Endothelial cell of umbilical vein (primary cell): Measurements from ENCODE around the gene ACSBG1. TPM values are rescaled to one million over a fixed set of nuclear protein-coding genes. Genes with fewer than 3 reads are reported as not detected.

Source experiments
- BruUV-seq: library from RNA; stranded (reverse); fragments of 400-500 nt; replicated peaks from 2 replicates; lab custom pipeline; 2021; lab: Mats Ljungman, UMichigan
- CTCF ChIA-PET: fragments of 300-600, 350-600 bp; sonication (Branson Sonifier 250); formaldehyde crosslinking; loops from one replicate; lab custom pipeline; 2021; ENCODE audit warnings: antibody characterized with exemption, inconsistent platforms; lab: Charles Lee
- POLR2A ChIA-PET: fragments of 300-600, 350-600 bp; sonication (Branson Sonifier 250); formaldehyde crosslinking; loops from one replicate; lab custom pipeline; 2021; ENCODE audit warnings: antibody characterized with exemption, inconsistent platforms; lab: Charles Lee
- DNase-seq: peaks from one replicate; pipeline ENCODE4 v3.0.0-alpha.2; 2011; ENCODE audit warnings: low read depth, low spot score
- FAIRE-seq: peaks from 2 replicates; lab custom pipeline; 2011; peaks lifted over from hg19 to GRCh38; lab: Jason Lieb, UNC
- H2AFZ ChIP-seq: 2 replicates; pipeline ENCODE4 v1.6.0; 2012; ENCODE audit warnings: low read depth, low read length, control low read depth, inconsistent platforms
- H3K27ac ChIP-seq: 2 replicates; pipeline ENCODE4 v1.5.1; 2011; ENCODE audit warnings: low read depth, mild to moderate bottlenecking, control low read depth, low read length, moderate library complexity; ENCODE audit not compliant: insufficient read depth
- H3K27me3 ChIP-seq, 2 experiments: 2 replicates each; pipeline versions ENCODE4 v1.6.0 to v1.6.1; 2011; ENCODE audit warnings: low read length in 2 of 2, mixed read lengths in 1 of 2; ENCODE audit not compliant: control insufficient read depth in 2 of 2, insufficient read depth in 2 of 2
- H3K36me3 ChIP-seq, 2 experiments: 2 replicates in 1 of 2; 3 replicates in 1 of 2; pipeline ENCODE4 v1.5.1; 2011; ENCODE audit warnings: low read length in 2 of 2, mild to moderate bottlenecking in 1 of 2, moderate library complexity in 1 of 2; ENCODE audit not compliant: control insufficient read depth in 2 of 2, insufficient read depth in 2 of 2; ENCODE audit errors: extremely low read depth in 1 of 2
- H3K4me1 ChIP-seq: 3 replicates; pipeline ENCODE4 v1.5.1; 2011; ENCODE audit warnings: mild to moderate bottlenecking, low read length; ENCODE audit not compliant: control insufficient read depth, insufficient read depth; ENCODE audit errors: extremely low read depth
- H3K4me2 ChIP-seq: 2 replicates; pipeline ENCODE4 v1.6.1; 2011; ENCODE audit warnings: low read length, control low read depth, mixed read lengths; ENCODE audit not compliant: insufficient read depth
- H3K4me3 ChIP-seq, 3 experiments: fragments of 200-600 bp in 1 of 3; sonication (generic), shearing (Covaris generic) in 1 of 3; replicated peaks in 1 of 3; 2 replicates each; pipeline ENCODE4 v1.5.1; 2011 to 2016; ENCODE audit warnings: control low read depth in 3 of 3, low read length in 3 of 3, mild to moderate bottlenecking in 2 of 3, inconsistent platforms in 1 of 3, low read depth in 1 of 3, moderate library complexity in 1 of 3; ENCODE audit not compliant: insufficient read depth in 1 of 3
- H3K79me2 ChIP-seq: 2 replicates; pipeline ENCODE4 v1.6.0; 2012; ENCODE audit warnings: low read length, inconsistent platforms; ENCODE audit not compliant: control insufficient read depth, insufficient read depth
- H3K9ac ChIP-seq: replicated peaks from 2 replicates; pipeline ENCODE3; 2011; ENCODE audit warnings: low read length, control low read depth; ENCODE audit not compliant: insufficient read depth; ENCODE audit errors: extremely low read depth
- H3K9me1 ChIP-seq: replicated peaks from 3 replicates; pipeline ENCODE4 v1.6.0; 2011; ENCODE audit warnings: mild to moderate bottlenecking, low read length; ENCODE audit not compliant: control insufficient read depth, insufficient read depth; ENCODE audit errors: extremely low read depth
- H3K9me3 ChIP-seq: replicated peaks from 2 replicates; pipeline ENCODE4 v1.5.1; 2012; ENCODE audit warnings: low read length, inconsistent platforms; ENCODE audit not compliant: control insufficient read depth, insufficient read depth
- H4K20me1 ChIP-seq: replicated peaks from 2 replicates; pipeline ENCODE3; 2011; ENCODE audit warnings: mild to moderate bottlenecking, low read length; ENCODE audit not compliant: control insufficient read depth, insufficient read depth; ENCODE audit errors: extremely low read depth
- CTCF ChIP-seq, 2 donors: IDR thresholded peaks; 1 replicate in 1 of 2; 2 replicates in 1 of 2; pipeline ENCODE4 v1.5.1; 2011; ENCODE audit warnings: low read length in 2 of 2, mild to moderate bottlenecking in 2 of 2, moderate library complexity in 2 of 2, control low read depth in 1 of 2, inconsistent platforms in 1 of 2, low read depth in 1 of 2; ENCODE audit not compliant: insufficient read depth in 1 of 2; ENCODE audit errors: extremely low read depth in 1 of 2
- EZH2 ChIP-seq: IDR thresholded peaks from 2 replicates; pipeline ENCODE4 v1.6.1; 2012; ENCODE audit warnings: borderline replicate concordance, low read depth, mild to moderate bottlenecking, moderate library complexity, low read length, inconsistent platforms; ENCODE audit not compliant: severe bottlenecking
- FOS ChIP-seq: IDR thresholded peaks from 2 replicates; pipeline ENCODE4 v1.6.1; 2011; ENCODE audit warnings: mild to moderate bottlenecking, low read length, moderate library complexity, borderline replicate concordance; ENCODE audit not compliant: insufficient read depth
- GATA2 ChIP-seq: IDR thresholded peaks from 2 replicates; pipeline ENCODE4 v1.7.0; 2011; ENCODE audit warnings: low read depth, mild to moderate bottlenecking, moderate library complexity, mixed read lengths, low read length; ENCODE audit not compliant: insufficient read length, insufficient read depth
- JUN ChIP-seq: IDR thresholded peaks from 2 replicates; pipeline ENCODE4 v1.6.1; 2011; ENCODE audit warnings: borderline replicate concordance, low read depth; ENCODE audit not compliant: insufficient read length, insufficient read depth
- MAX ChIP-seq: IDR thresholded peaks from 2 replicates; pipeline ENCODE4 v1.6.1; 2011; ENCODE audit not compliant: insufficient read depth, insufficient read length
- MYC ChIP-seq: IDR thresholded peaks from one replicate; pipeline ENCODE4 v1.6.1; 2011; ENCODE audit warnings: mild to moderate bottlenecking, low read depth, low read length
- POLR2A ChIP-seq: IDR thresholded peaks from 2 replicates; pipeline ENCODE4 v1.6.1; 2012; ENCODE audit warnings: low read depth, mild to moderate bottlenecking, control low read depth, low read length
- POLR2AphosphoS5 ChIP-seq: IDR thresholded peaks from 2 replicates; pipeline ENCODE4 v1.6.1; 2012; ENCODE audit warnings: low read depth, mild to moderate bottlenecking, control low read depth, low read length, moderate library complexity; ENCODE audit not compliant: insufficient read depth
- dilution Hi-C: fragments of 300-500 bp; cut with MboI; formaldehyde crosslinking; loops from one replicate; pipeline ENCODE4 v1.15.0; 2019; ENCODE audit warnings: low sequenced_read_pairs; ENCODE audit not compliant: extremely low pct_ligation_motif_present
- intact Hi-C: fragments of 100-400 bp; cut with micrococcal nuclease; formaldehyde crosslinking; loops from one replicate; pipeline ENCODE4 v1.10.0; 2022
- polyA plus RNA-seq, 4 experiments: library from polyadenylated mRNA; depleted of rRNA in 3 of 4; stranded (reverse) in 3 of 4; unstranded in 1 of 4; fragments of >200 nt; gene quantifications; 2 replicates each; pipeline versions ENCODE4 v1.2.1 to v1.2.3, GENCODE V29; 2011 to 2012; ENCODE audit warnings: missing spikeins in 1 of 4
- total RNA-seq: library from RNA; stranded (reverse); gene quantifications from 2 replicates; pipeline ENCODE4 v1.2.3, GENCODE V29; 2021

Gene ACSBG1
- total and polyA plus RNA-seq, 2 donors (not counting 3 experiments of a cell fraction or from before 2014, with no cell fraction given): not detected

GRCh38 chr15:78274994-78275393 lies 40.6 kb upstream of the ACSBG1 start:
- Histone ChIP-seq H3K4me2 (no peak overlapping the region), H3K79me2 (no peaks in the 10 kb centered on the region), H3K4me3 (no peak overlapping the region), H4K20me1 (no peaks in the 10 kb centered on the region), H3K27ac (no peak overlapping the region), H3K36me3 (peaks cover 4 to 10% of the 10 kb centered on the region in 2 experiments), H3K9me1 (no peaks in the 10 kb centered on the region), H3K9me3 (no peaks in the 10 kb centered on the region), H3K27me3 (no peaks in the 10 kb centered on the region), H2AFZ (no peak overlapping the region), H3K4me1 (no peaks in the 10 kb centered on the region), H3K9ac (no peak overlapping the region)
- intact Hi-C loops: no loop called here
- no TSS peak for BruUV-seq
- no peak for TF ChIP-seq GATA2
- no peak for TF ChIP-seq EZH2
- TF ChIP-seq POLR2A: no peak
- no peak for TF ChIP-seq POLR2AphosphoS5
- TF ChIP-seq MYC: no peak
- no peak for TF ChIP-seq MAX
- no peak for TF ChIP-seq CTCF (IDR thresholded peaks at IDR 0.05; ENCODE audit: extremely low read depth in 1 of 2, insufficient read depth in 1 of 2, low read depth in 1 of 2, low read length in 2 of 2)
- TF ChIP-seq JUN: no peak
- no peak for TF ChIP-seq FOS
- no peak for FAIRE-seq
- dilution Hi-C loops: no loop called here
- ChIA-PET POLR2A (no interaction called here), CTCF (no interaction called here)
- no peak for DNase-seq
